AG08396 (cell line): ENCODE data around the gene NOTCH2.

Experiments used
- DNase-seq: peaks from one replicate; pipeline ENCODE4 v3.0.0; 2012; ENCODE audit warnings: low spot score, mixed read lengths

NOTCH2 gene

DNA sequence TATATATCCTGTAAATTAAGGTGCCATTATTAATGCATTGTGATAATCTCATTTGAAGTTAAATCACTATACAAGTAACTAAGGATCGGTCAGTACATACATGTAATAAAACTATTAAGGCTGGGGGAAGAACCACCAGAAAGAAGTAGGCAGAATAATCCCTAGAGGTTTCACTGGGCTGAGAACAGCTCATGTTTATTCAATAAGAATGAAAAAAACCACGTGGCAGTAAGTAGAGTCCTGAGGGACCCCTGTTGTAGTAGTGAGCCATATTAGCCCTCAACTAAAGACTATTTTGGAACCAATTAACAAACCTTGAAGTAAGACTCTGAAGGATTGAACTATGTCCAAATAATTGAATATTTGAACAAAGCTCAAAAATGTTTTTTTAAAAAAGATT is 126.2 kb downstream of the NOTCH2 start:
- no peak for DNase-seq

DNA sequence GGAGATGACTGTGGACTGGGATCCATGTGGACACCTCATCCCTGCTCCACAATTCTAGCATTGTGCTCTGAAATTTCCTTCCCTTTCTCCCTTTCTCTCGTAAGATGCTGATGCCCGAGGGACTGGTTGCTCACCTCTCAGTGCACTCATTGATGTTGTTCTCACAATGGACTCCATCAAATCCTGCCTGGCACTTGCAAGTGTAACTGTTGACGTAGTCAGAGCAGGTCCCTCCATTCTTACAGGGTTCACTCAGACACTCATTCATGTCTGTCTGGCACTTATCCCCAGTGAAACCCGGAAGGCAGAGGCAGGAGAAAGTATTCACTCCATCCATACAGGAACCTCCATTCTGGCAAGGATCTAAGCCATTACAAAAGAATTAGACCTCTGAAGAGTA is 128.1 kb downstream of the NOTCH2 start:
- DNase-seq, result no peak

DNA sequence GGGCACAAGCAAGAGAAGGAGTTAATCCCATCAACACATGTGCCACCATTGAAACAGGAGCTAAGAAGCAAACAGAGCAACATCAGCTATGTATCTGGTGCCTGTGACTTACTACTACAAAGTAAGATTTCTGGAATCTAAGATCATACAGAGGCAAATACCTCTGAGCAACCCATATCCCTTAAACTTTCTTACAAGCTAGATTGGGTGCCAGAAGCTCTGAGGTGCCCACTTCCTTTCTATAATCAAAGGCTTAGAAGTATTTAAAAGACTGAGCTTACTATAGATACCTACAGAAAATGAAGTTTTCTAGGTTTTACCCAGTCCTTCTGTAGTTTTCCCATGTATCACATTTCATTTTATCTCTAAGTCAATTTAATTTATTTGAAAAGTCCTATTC is 128.8 kb downstream of the NOTCH2 start:
- DNase-seq, result no peak

DNA sequence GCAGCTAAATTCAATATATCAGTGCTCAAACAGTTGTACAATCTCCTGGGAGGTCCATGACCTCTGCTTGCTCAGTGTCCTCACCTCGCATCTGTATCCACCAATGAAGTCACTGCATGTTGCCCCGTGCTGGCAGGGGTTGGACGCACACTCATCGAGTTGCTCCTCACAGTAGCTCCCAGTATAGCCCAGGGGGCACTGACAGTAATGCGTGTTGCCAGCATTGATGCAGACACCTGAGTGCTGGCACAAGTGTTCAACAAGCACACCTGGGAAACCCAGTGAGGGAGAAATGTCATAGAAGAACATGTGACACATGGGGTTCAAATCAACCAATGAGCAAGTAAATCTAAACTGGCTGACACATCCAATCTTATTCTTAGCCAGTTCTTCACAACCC is 132.3 kb downstream of the NOTCH2 start:
- DNase-seq, result no peak

DNA sequence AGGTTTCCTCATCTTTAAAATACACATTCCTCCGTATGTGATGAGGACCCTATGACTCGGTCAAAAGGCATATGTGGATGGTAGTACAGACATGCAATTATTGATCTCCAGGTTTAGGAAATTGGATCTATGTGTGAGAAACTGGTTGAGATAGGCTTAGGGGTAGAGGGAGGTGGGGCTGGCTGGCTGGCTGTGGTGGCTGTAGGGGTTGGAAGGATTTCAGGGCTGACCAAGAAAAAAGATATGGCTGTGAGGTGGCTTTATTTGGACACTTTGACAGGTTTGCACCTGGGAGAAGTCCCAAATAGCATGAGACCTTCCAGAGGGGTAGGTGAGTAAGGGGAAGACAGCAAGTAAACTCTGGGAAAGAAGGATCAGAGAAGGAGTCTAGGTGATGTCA is 133.5 kb downstream of the NOTCH2 start:
- no peak for DNase-seq

DNA sequence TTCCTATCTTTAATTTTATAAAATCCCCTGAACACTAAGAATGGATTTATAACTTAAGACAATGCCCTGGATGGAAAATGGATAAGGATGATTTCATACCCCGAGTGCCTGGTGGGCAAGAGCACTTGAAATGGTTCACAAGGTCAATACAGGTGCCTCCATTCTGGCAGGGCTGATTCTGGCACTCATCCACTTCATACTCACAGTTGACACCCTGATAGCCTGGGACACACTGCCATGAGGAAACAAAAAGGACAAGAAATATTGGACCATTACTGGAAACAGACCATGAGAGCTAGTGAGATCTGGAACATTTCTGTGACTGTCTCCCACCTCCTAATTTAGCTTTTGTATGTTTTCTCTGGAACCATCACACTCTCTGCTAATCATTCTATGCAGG is 134.1 kb downstream of the NOTCH2 start:
- no peak for DNase-seq

DNA sequence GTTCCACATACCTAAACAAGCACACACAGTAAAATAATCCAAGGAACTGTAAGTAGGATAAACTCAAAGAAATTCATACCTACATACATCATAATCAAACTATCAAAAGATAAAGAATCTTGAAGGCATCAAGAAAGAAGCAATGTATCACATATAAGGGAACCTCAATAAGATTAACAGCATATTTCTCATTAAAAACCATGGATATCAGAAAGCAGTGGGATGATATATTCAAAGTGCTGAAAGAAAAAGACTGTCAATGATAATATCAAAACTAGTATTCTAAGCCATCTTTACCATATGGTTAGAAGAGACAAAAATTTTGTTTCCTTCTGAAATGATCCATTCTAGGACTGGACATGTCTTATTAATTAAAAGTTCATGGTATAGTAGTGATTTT is 136.1 kb downstream of the NOTCH2 start:
- no peak for DNase-seq

DNA sequence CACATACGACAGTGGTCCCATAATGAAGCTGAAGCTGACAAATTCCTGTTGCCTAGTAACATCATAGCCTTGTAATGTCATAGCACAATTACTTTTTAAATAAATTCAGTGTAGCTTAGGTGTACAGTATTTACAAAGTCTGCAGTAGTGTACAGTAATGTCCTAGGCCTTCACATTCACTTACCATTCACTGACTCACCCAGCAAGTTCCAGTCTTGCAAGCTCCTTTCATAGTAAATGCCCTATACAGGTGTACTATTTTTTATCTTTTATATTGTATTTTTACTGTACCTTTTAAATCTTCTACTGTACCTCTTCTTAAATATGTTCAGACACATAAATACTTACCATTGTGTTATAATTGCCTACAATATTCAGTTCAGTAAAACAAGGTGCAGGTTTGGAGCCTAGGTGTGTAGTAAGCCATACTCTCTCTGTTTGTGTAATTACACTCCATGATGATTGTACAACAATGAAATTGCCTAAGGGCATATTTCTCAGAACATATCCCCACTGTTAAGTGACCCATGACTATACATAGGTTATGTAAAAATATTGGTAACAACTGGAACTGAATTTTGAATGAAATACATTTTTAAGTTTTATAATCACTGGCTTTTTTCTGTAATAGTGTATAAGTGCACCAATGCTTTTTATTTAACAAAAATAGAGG is 139.7 kb downstream of the NOTCH2 start:
- DNase-seq, result no peak

DNA sequence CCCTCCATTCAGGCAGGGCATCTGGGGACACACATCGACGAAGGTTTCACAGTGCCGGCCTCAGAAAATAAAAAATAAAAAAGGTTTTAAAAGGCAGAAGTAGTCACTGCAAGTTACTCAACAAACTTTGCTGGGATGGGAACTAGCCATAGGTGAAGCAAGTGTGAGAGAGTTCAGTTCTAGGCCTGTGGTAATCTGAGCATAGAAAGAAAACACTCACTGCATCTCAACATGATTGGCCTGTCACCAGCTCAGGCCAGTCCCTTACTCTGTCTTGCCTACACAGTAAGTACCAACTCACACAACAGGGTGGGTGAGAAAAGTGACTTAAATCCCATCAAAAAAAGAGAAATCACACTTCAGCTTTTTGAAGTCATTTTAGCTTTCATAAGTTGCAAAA is 142.9 kb downstream of the NOTCH2 start:
- no peak for DNase-seq

DNA sequence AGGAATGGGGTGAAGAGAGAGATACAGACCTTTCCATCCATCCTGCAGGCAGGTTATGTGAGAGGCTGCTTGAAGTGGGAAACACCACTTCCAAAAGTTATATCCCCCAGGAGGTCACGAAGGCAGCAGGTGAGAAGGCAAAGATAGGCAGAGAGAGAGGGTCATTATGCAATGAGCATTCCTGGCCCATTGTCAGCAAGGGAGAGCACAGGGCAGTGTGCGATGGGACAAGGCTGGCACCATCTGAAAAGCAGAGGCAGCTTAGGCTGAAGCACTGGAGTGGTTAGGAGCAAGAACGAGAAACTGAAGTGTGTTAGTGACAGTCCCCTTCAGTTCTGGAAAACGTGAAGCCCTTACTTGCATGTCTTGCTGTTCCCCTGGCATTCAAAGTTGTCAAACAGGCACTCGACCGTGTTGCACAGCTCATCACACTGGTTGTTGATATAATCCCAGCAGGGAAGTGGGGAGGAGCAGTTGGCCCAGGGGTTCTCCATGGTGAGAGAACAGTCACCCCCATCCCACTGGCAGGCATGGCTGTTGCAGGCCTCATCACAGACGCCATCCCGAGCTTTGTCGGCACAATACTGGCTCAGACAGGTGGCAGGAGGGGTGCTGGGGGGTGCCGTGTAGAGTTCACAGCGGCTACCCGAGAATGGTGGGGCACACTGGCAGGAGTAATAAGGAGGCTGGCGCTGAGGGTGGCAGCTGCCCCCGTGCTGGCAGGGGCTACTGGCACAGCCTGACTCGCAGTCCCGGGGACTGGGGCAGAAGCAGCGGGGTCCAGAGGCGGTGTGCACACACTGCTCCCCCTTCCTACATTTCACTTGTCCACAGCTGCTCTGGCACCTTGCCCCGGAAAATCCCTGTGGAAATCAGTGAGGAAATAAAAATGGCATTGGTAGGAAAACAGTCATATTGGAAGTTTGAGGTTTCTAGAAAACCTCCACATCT is 144.2 kb downstream of the NOTCH2 start:
- no peak for DNase-seq

DNA sequence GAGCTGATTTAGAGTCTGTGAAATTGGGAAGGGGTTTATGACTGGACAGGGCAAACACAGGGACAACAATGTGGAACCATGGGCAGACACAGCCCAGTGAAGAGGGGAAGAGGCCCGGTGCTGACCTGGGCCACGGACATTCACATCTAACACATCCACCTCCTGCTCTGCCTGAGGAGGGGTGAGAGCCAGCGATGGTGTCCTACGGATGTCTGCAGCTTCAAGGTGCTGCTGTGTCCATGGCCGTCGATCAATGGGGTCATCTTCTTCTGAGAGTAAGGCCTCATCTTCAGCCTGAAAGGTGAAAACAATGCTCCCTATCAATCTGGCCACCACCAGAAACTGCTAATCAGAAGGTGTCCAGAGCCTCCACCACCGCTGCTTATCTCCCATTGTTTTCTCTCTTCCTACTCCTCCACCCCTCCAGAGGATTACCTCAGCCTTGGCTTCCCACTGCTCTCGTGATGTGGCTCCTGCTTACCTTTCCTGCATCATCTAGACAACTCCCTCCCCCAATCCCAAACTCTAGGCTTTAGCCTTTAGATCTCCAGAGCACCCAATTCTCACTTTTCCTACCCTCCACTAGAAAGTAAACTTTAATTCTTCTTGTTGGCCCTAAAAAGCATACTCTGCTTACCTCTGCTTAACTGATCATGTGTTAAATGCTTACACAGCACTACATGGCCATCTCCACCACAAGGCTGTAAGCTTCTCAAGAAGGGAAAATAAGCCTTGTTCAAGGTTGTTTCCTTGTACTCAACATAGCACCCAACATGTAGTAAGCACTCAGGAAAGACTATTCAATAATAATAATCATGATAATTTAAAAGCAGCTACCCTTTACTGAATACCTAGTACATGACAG is 149.1 kb downstream of the NOTCH2 start:
- no peak for DNase-seq

DNA sequence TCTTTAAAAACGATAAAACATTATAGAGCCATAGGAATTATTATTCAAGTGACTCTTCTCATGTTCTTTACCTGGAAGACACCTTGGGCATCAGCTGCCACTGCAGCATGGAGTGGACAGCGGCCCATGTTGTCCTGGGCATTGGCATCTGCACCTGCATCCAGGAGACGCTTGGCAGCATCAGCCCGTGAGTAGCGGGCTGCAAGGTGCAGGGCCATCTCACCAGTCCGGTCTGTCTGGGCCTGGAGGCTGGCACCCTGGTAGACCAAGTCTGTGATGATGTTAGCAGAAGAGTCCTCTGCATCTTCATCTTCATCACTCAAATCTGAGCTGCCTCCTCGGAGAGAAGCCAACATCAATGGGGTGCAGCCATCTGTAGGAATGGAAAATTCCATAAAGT is 150.2 kb downstream of the NOTCH2 start:
- DNase-seq, result no peak

DNA sequence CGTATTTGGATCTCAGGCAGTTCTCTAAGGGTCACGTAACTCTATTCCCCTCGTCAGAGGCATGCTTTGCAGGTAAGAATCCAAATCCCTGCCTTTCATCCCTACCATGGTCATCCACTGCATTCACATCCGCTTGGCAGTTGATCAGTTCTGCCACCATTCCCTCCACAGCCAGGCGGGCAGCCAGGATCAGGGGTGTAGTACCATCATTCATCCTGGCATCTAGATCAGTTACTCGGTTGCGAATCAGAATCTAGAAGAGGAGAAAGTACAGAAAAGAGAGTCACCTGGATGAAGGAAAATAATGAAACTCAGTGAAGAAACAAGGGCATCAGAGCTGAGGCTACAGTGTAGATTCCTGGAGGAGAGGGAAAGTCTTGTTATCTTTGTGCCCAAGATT is 151.2 kb downstream of the NOTCH2 start:
- no peak for DNase-seq

DNA sequence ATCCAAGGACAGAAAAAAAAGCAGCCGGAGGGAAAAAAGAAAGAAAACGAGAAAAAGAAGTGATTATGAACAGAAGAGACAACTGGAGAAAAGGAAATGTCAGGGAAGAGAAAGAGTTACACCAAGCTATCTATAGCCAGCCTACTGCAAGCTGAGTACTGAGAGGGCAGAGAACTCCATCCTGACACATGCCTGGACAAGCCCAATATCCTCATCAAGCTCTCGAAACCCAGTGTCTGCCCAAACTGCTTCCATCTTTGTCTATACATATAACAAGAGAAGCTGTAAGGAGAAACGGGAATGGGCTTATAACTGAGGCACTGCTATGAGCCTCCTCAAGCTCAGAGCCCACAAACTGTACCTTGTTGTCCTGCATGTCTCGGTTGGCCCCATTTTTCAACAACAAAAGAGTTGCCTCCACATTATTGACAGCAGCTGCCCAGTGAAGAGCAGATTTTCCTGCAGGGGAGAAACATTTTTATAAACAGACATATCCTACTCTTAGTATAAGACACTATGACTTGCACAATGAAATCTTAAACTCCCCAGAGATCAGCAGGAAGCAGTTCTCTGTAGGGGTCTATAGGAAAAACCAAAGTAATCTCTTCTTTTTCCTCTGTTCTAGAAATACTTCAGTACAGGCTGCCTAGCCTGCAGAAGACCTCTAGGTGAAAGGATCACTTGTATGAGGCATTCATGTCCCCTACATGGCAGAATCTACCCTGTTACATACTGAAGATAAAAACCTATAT is 152.0 kb downstream of the NOTCH2 start:
- DNase-seq, result no peak

DNA sequence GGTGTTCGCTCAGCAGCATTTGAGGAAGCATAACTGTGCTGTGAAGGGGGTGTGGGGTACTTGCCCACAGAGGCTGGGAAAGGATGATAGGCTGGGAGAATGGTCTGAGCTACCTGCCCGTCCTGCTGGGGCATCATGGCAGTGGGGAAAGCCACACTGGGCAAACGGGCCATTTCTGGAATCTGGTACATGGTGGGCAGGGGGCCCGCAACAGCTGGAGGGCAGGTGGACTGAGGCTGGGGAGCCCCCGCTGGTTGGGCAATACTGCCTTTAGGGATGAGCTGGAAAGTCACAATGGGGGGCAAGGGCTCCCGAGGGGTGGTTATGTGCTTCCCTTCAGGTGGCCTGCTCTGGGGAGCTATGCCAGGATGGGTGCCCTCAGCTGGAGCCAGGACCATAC is 153.9 kb downstream of the NOTCH2 start:
- DNase-seq, result no peak

DNA sequence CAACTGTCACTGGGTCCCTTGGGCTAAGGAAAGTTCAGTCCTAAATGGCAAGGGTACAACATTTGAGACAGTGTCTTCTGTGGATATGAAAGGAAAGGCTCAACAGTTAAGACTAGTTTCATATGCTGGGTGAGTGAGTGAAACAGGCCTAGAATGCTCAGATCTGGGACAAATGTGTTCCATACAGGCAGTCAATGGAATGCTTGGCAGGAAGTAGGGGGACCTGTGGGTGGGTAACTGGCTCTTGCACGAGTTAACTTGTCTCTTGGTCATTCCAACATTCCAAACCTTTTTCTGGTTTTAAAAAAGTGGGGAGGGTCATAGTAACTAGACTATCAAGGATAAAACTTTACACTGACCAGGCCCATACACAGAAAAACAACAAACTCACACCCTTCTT is 155.4 kb downstream of the NOTCH2 start:
- no peak for DNase-seq

DNA sequence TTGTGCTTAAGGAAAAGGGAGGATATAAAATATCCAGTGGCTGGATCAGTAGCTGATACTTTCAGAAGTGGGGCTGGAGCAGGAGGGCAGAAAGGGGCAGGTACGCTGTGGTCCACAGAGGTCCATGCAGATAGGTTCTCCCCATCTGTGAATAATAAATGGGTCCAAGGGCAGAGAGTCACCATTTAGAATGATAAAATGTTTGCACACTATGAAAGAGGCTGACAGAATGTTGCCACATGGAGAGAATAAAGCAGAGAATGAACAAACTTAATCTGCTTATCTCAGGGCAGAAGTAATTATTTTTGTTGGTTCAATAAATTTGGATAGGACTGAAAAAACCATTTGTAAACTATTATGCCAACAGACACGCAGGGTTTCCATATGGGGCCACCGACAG is 156.5 kb downstream of the NOTCH2 start:
- no peak for DNase-seq

DNA sequence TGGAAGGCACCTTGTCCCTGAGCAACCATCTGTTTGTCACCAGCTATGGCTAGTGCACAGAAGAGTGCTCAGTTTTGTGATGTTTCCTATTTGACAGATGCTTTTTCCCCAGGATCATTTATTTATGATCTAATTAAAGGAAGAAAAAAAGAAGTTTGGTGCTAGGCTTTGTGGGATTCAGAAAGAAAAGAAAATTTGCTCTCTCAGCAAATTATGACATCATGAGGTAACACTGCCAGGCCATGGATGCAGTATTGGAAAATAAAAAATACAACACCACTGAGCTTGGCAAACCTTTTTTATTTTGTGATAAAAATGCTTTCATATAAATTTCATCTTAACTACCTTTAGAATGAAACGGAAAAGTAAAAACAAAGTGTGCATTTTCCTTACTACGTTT is 157.7 kb downstream of the NOTCH2 start:
- no peak for DNase-seq

DNA sequence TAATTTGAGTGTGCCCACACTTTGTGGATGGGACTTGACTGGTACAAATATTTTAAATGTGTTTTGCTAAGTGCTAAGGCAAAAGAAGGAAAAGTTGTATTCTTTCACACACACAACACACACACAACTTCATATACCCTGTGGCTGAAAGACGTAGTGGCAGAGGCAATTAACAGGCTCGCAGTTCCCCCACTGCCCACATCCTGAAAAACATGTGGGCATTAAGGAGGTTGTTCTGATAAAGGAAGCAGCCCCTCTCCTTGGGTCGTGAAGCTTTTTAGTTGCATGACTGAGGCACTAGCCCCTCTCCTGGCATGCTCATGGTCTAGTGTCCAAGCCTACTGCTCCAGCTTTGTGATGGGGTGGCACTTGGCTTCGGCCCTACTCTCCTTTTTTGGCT is 158.8 kb downstream of the NOTCH2 start:
- DNase-seq, result no peak

DNA sequence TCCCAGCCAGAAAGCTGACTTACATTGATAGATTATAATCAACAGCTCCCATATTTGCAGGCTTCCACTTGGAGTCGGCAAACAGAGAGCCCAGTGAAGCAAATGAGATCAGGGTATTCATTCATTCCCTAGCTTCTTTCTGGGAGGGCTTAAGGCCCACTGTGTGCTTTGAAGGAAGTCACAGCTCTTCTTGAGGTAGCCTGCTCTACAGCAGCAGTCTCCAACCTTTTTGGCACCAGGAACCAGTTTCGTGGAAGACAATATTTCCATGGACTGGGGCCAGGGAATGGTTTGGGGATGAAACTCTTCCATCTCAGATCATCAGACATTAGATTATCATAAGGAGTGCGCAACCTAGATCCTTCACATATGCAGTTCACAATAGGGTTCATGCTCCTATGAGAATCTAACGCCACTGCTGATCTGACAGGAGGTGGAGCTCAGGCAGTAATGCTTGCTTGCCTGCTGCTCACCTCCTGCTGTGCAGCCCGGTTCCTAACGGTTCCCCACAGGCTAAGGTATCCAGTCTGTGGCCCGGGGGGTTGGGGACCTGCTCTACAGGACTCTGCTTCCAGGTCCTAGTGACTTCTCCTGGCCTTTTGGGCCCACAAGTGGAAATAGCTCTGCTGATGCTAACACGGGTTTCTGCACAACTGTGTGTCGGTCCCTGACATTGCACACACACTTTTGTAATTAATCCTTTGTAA is 159.4 kb downstream of the NOTCH2 start:
- no peak for DNase-seq

DNA sequence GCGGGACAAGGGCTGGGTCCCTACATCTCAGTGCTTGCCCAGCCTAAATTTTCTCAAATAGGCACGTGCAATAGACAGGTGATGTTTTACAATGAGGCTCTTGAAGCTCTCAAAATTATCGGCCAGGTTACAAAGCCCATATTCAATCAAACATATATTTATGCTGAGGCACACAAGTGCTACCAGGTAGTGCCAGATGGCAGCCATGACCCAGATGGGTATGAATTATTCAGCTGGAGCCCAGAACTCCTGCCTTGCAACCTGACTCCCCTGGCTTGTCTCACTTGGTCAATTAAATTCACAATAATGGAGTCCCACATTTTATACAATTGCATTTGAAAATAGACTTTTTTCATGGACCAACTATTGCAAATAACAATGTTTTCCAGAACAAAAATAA is 160.8 kb downstream of the NOTCH2 start:
- DNase-seq, result no peak
